HepG2 (cell line): Measurements from ENCODE around the gene CIB2. TPM values are rescaled to one million over a fixed set of nuclear protein-coding genes. Genes with fewer than 3 reads are reported as not detected.

ENCODE experiments used
- ATAC-seq: fragments of 200-7000 bp; cut with Tn5 transposase; 3 replicates; pipeline ENCODE4 v1.9.1; 2020; ENCODE audit warnings: mild to moderate bottlenecking, moderate library complexity
- BruUV-seq: library from RNA; stranded (reverse); fragments of 400-500 nt; replicated peaks from 2 replicates; lab custom pipeline; 2021; lab: Mats Ljungman, UMichigan
- CTCF ChIA-PET: fragments of 300-600 bp; formaldehyde crosslinking; extraction: SDS; loops from one replicate; lab custom pipeline; 2021; ENCODE audit warnings: low total read pairs, inconsistent platforms, low intra/inter-chr PET ratio; lab: Yijun Ruan, JAX
- POLR2A ChIA-PET: fragments of 350-600 bp; sonication (Branson Sonifier 250); formaldehyde crosslinking; loops from one replicate; lab custom pipeline; 2020; ENCODE audit warnings: antibody characterized with exemption, inconsistent platforms; lab: Yijun Ruan, JAX
- DNase-seq: peaks from one replicate; pipeline ENCODE4 v3.0.0-alpha.2; 2015; ENCODE audit warnings: low spot score
- FAIRE-seq: peaks from 3 replicates; lab custom pipeline; 2011; peaks lifted over from hg19 to GRCh38; lab: Jason Lieb, UNC
- H2AFZ ChIP-seq: one replicate; pipeline ENCODE4 v1.6.1; 2011; ENCODE audit warnings: low read length, inconsistent platforms
- H3K27ac ChIP-seq: fragments of 300-600 bp; 3 replicates; pipeline ENCODE4 v1.8.0; 2011; ENCODE audit warnings: mixed run types, mild to moderate bottlenecking, mixed read lengths, low read length, inconsistent platforms; ENCODE audit not compliant: insufficient read depth; ENCODE audit errors: extremely low read length
- H3K27me3 ChIP-seq, 2 experiments: fragments of 200-600 bp in 1 of 2; 2 replicates in 1 of 2; 3 replicates in 1 of 2; pipeline versions ENCODE4 v1.6.0 to v1.8.0; 2011; ENCODE audit warnings: low read length in 2 of 2, mild to moderate bottlenecking in 2 of 2, moderate library complexity in 2 of 2, inconsistent platforms in 1 of 2; ENCODE audit not compliant: insufficient read depth in 2 of 2, control insufficient read depth in 1 of 2
- H3K36me3 ChIP-seq, 2 experiments: fragments of 200-600 bp in 1 of 2; replicated peaks in 1 of 2; 2 replicates in 1 of 2; 3 replicates in 1 of 2; pipeline versions ENCODE4 v1.5.1 to v1.8.0; 2011; ENCODE audit warnings: low read length in 2 of 2, inconsistent platforms in 1 of 2; ENCODE audit not compliant: insufficient read depth in 2 of 2, control insufficient read depth in 1 of 2
- H3K4me1 ChIP-seq: 2 replicates; pipeline ENCODE4 v1.5.1; 2012; ENCODE audit warnings: low read length, inconsistent platforms; ENCODE audit not compliant: insufficient read depth
- H3K4me2 ChIP-seq: 2 replicates; pipeline ENCODE4 v1.6.0; 2011; ENCODE audit warnings: low read depth, low read length, inconsistent platforms
- H3K4me3 ChIP-seq, 3 experiments: fragments of 200-600 bp in 1 of 3; sonication (generic), shearing (Covaris generic) in 1 of 3; replicated peaks in 1 of 3; 2 replicates each; pipeline ENCODE4 v1.5.1; 2011 to 2016; ENCODE audit warnings: low read length in 3 of 3, inconsistent platforms in 2 of 3, low read depth in 2 of 3, mild to moderate bottlenecking in 2 of 3, control low read depth in 1 of 3, mixed read lengths in 1 of 3; ENCODE audit not compliant: insufficient read depth in 1 of 3
- H3K79me2 ChIP-seq: one replicate; pipeline ENCODE4 v1.6.1; 2011; ENCODE audit warnings: low read length, inconsistent platforms; ENCODE audit not compliant: insufficient read depth
- H3K9ac ChIP-seq: 2 replicates; pipeline ENCODE4 v1.6.0; 2011; ENCODE audit warnings: mild to moderate bottlenecking, low read depth, low read length, inconsistent platforms; ENCODE audit not compliant: insufficient read depth
- H3K9me3 ChIP-seq: 2 replicates; pipeline ENCODE4 v1.5.1; 2012; ENCODE audit warnings: mild to moderate bottlenecking, low read length
- H4K20me1 ChIP-seq: 2 replicates; pipeline ENCODE4 v1.6.0; 2011; ENCODE audit warnings: inconsistent platforms, mild to moderate bottlenecking, low read length, moderate library complexity; ENCODE audit not compliant: insufficient read depth
- HDAC6 ChIP-seq: fragments of 200-600 bp; sonication (generic); IDR thresholded peaks from 2 replicates; pipeline ENCODE4 v1.7.0; 2017; ENCODE audit warnings: mild to moderate bottlenecking, antibody characterized with exemption, low read length, low read depth
- KAT2B ChIP-seq: fragments of 150-350 bp; IDR thresholded peaks from 2 replicates; pipeline ENCODE4 v1.6.1; 2014; ENCODE audit warnings: low read depth, low read length, borderline replicate concordance
- PAXIP1 ChIP-seq: sonication (generic); formaldehyde crosslinking; conservative IDR thresholded peaks from 2 replicates; pipeline ENCODE4 v1.4.0; 2020; ENCODE audit warnings: mild to moderate bottlenecking, missing genetic modification reagents, moderate library complexity
- RBM39 ChIP-seq: fragments of 200-400 bp; formaldehyde crosslinking; IDR thresholded peaks from one replicate; pipeline ENCODE4 v1.6.1; 2018; ENCODE audit warnings: antibody characterized with exemption, mild to moderate bottlenecking, low read depth, low read length; ENCODE audit not compliant: poor library complexity, severe bottlenecking
- SALL2 ChIP-seq: sonication (generic); formaldehyde crosslinking; IDR thresholded peaks from 2 replicates; pipeline ENCODE4 v1.8.1; 2023; ENCODE audit warnings: mild to moderate bottlenecking, missing genetic modification reagents, inconsistent platforms
- THAP11 ChIP-seq: IDR thresholded peaks from 2 replicates; pipeline ENCODE4 v1.6.1; 2016; ENCODE audit warnings: missing biosample characterization, missing genetic modification reagents
- ZBTB33 ChIP-seq: sonication (generic); formaldehyde crosslinking; IDR thresholded peaks from 2 replicates; pipeline ENCODE4 v1.4.0; 2020; ENCODE audit warnings: missing genetic modification reagents
- ZFX ChIP-seq: sonication (generic); formaldehyde crosslinking; IDR thresholded peaks from 2 replicates; pipeline ENCODE4 v1.4.0; 2020; ENCODE audit warnings: mild to moderate bottlenecking, low read depth, missing genetic modification reagents, moderate library complexity
- ZFY ChIP-seq: sonication (generic); formaldehyde crosslinking; IDR thresholded peaks from 2 replicates; pipeline ENCODE4 v1.4.0; 2020; ENCODE audit warnings: missing genetic modification reagents
- ZKSCAN8 ChIP-seq: IDR thresholded peaks from 2 replicates; pipeline ENCODE4 v1.6.1; 2016; ENCODE audit warnings: borderline replicate concordance, missing genetic modification reagents, missing compliant biosample characterization
- ZNF609 ChIP-seq: sonication (generic); formaldehyde crosslinking; IDR thresholded peaks from 2 replicates; pipeline ENCODE4 v1.4.0; 2020; ENCODE audit warnings: mild to moderate bottlenecking, missing genetic modification reagents, borderline replicate concordance
- WGBS: methylation state at CpG from one replicate; pipeline ENCODE4 v1.1.6; 2017; ENCODE audit warnings: low lambda C conversion rate; 5-methylcytosine and 5-hydroxymethylcytosine counted together
- in situ Hi-C: cut with HindIII; loops from 2 replicates; pipeline ENCODE4 v1.10.0; 2017; ENCODE audit warnings: low pct_unique_long_range_greater_than_20kb; ENCODE audit not compliant: extremely low pct_ligation_motif_present
- intact Hi-C: fragments of 100-400 bp; cut with micrococcal nuclease; formaldehyde crosslinking; loops from one replicate; pipeline ENCODE4 v1.10.0; 2022; ENCODE audit not compliant: unreplicated experiment
- polyA plus RNA-seq, 8 experiments: library from polyadenylated mRNA; depleted of rRNA in 3 of 8; stranded (reverse) in 7 of 8; unstranded in 1 of 8; fragments of >200 nt; fragmentation: Illumina TruSeq in 4 of 8; extraction: Trizol in 4 of 8; gene quantifications; 2 replicates each; pipeline versions ENCODE4 v1.2.1 to v1.2.3, GENCODE V29; 2011 to 2016; ENCODE audit warnings: low read depth in 4 of 8, missing spikeins in 1 of 8, mixed read lengths in 1 of 8; ENCODE audit not compliant: insufficient read depth in 1 of 8
- total RNA-seq, 5 experiments: library from RNA; depleted of rRNA; stranded (reverse); fragments of >200 nt; fragmentation: Illumina TruSeq; extraction: Trizol; gene quantifications; 2 replicates each; pipeline ENCODE4 v1.2.3, GENCODE V29; 2016; ENCODE audit warnings: low read depth in 1 of 5

Gene CIB2
- total and polyA plus RNA-seq, 2 of the 13 experiments (the other 11 are each of a cell fraction or from before 2014, with no cell fraction given) = 1.4 to 1.5 TPM

GRCh38 chr15:78079298-78080087 lies 51.8 kb downstream of the CIB2 start (continued):
- TF ChIP-seq ZNF609 (CRISPR knock-in tag) (no peak), SALL2 (CRISPR knock-in tag) (no peak), ZFX (CRISPR knock-in tag) (peak; percentile 36; the same call in 1 of the 2 replicates), RBM39 (no peak), KAT2B (no peak), HDAC6 (no peak), ZFY (no peak)

DNA sequence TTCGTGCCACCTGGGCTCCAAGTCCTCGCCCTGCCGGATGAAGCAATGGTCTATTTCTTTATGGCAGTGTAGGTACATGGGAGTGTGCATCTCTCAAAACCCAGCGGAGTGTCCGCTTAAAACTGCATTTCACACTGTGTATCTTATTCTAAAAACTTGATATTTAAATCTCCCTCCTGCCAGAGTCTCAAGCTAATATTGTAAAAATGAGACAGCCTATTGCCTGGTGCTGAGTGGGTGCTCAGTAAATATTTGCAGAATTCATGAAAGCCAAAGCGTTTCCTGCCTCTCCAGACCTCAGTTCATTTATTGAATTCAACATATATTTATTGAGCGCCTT lies 53.4 kb downstream of the CIB2 start:
- H3K27me3 ChIP-seq = no peaks in the 10 kb centered on the region; a peak in 1 of 5 replicates
- peak overlapping the region; percentile 80 for H3K4me2 ChIP-seq
- H3K9ac ChIP-seq = 0 out of 2 replicates have a peak overlapping the region, but pooled peaks have one; percentile 13
- H3K9me3 ChIP-seq = no peaks in the 10 kb centered on the region
- FAIRE-seq (no peak), DNase-seq (no peak), ATAC-seq (peak; percentile 9)
- no peak overlapping the region for H3K27ac ChIP-seq
- 0% methylated on average over 4 of the region's 7 CpGs for WGBS
- intact Hi-C loops (no loop called here), in situ Hi-C loops (no loop called here)
- H3K4me1 ChIP-seq = peaks cover 79% of the 10 kb centered on the region
- H3K4me3 ChIP-seq = peak overlapping the region; percentile 64 to 94 (median 82)
- peaks cover 24% of the 10 kb centered on the region for H3K79me2 ChIP-seq
- ChIA-PET POLR2A (no interaction called here), CTCF (no interaction called here)
- H3K36me3 ChIP-seq = no peaks in the 10 kb centered on the region
- BruUV-seq = no TSS peak
- no peaks in the 10 kb centered on the region for H4K20me1 ChIP-seq
- peak overlapping the region; percentile 59 for H2AFZ ChIP-seq
- TF ChIP-seq RBM39 = no peak
- TF ChIP-seq ZBTB33 (CRISPR knock-in tag) = 0 out of 2 replicates have a peak, but pooled peaks have one; percentile 10
- TF ChIP-seq THAP11 = peak; percentile 6
- TF ChIP-seq ZKSCAN8 = peak; percentile 73; the same call in 1 of the 2 replicates
- TF ChIP-seq PAXIP1 (CRISPR knock-in tag) = 0 out of 2 replicates have a peak, but pooled peaks have one; percentile 14
